Smooth muscle cell of the brain vasculature (primary cell): ENCODE measurements around the gene NOTO.

Experiments
- DNase-seq: peaks from one replicate; pipeline ENCODE4 v3.0.0-alpha.2; 2012; ENCODE audit warnings: low read depth, low spot score

Gene NOTO

DNA sequence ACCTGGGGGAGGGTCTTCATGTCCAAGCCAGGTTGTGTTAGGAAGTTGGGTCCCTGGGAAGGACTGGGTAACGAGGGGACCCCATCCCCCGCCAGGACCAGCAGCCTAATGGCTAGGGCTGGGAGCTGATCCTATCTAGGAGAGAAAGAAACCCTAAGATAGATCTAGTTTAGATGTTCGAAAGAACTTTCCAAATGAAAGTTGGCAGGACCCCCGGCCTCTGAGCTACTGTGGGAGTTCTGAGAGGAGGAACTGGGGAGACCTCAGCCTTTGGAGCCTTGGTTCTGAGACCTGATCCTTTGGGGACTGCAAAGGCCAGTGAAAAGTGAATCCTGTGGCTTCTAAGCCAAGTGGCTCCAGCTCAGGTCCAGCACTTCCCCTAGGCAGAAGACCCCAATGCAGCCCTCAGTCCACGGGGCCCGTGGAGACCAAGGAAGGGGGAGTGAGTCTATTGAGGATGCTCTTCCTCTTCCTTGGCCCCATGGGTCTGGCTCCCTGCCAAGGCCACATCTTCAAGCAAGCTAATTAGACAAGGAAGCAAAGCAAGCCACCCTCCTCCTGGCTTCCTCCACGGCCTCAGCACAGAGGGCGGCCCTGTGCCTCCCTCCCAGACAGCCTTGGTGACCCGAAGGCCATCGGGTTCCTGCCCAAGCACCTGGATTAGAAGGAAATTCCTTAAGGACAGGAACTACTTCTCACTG is 55.2 kb downstream of the NOTO start:
- DNase-seq, result no peak

DNA sequence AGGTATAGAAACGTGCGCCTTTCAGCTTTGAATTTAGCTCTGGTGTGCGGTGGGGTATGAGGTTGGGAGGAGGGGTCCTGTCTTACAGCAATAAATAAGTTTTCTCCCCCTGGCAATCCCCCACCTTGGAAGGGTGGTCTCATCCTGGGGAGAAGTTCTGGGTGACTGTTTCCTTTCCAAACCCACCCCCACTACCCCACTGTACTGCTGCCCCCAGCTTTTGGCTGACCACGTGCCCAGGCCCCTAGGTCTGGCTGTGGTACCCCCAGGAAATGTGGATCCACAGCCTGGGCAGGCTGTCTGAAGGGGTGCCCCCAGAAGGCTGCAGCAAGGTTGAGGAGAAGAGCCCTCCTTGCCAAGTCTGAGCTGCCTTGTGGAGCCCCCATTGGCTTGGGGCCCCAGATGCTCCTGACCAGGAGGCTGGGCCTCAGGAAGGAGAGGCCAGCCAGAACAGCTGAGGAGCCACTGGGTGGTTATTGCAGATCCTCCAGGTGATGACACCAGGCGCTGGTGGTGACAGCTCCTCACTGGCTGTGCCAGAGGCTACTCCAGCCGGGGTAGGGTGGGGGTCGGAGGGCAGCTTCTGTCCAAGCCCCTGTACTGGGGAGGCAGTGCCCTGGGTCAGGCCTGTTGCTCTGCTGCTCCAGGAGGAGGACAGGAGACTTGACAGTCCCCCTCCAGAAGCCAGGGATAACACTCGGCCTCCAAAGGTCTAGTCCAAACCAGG is 56.0 kb downstream of the NOTO start:
- no peak for DNase-seq

- no peak for DNase-seq
Observed at GRCh38 chr2:73258913-73259215, 56.5 kb downstream of the NOTO start.

- no peak for DNase-seq
Observed at GRCh38 chr2:73259276-73259675, 56.9 kb downstream of the NOTO start.

GRCh38 chr2:73259704-73260337 is 57.4 kb downstream of the NOTO start:
- DNase-seq, result no peak

- DNase-seq, result no peak
Observed at GRCh38 chr2:73260338-73260984, 58.1 kb downstream of the NOTO start.
